Suprapubic skin (tissue), 4 donors: Measurements from ENCODE around the gene GMEB2.

ENCODE experiments used
- POLR2A ChIP-seq, 2 donors: fragments of 450-650 bp; IDR thresholded peaks; one replicate each; pipeline ENCODE4 v1.6.1; 2017; ENCODE audit warnings: antibody characterized with exemption in 2 of 2, mild to moderate bottlenecking in 2 of 2, moderate library complexity in 2 of 2
- POLR2AphosphoS5 ChIP-seq, 3 donors: sonication (generic); formaldehyde crosslinking; IDR thresholded peaks; one replicate each; pipeline ENCODE4 v1.6.1; 2017; ENCODE audit warnings: antibody characterized with exemption in 3 of 3

- TF ChIP-seq POLR2AphosphoS5 (IDR thresholded peaks at IDR 0.05) (peak in 1 of 3 donors; percentile 22), POLR2A (IDR thresholded peaks at IDR 0.05) (no peak)
Observed at GRCh38 chr20:63641792-63642523, 15.1 kb upstream of the GMEB2 start.
